GM18867 (cell line): ENCODE measurements around the gene PDE4A.
A peak's percentile ranks its signal among the peaks of the same experiment; 100 is the strongest.
"Not testable (repeated sequence)": the region's sequence is repeated elsewhere in the genome, so short reads cannot be mapped to it uniquely, and the experiment has no call there.

ENCODE experiments used
- ATAC-seq: cut with Tn5 transposase; IDR thresholded peaks from one replicate; pipeline ENCODE4 v1.9.1; 2021; ENCODE audit warnings: mild to moderate bottlenecking, moderate library complexity; ENCODE audit not compliant: unreplicated experiment

The PDE4A gene

GRCh38 chr19:10461047-10461949, 41.0 kb downstream of the PDE4A start:
- peak; percentile 86 for ATAC-seq

DNA sequence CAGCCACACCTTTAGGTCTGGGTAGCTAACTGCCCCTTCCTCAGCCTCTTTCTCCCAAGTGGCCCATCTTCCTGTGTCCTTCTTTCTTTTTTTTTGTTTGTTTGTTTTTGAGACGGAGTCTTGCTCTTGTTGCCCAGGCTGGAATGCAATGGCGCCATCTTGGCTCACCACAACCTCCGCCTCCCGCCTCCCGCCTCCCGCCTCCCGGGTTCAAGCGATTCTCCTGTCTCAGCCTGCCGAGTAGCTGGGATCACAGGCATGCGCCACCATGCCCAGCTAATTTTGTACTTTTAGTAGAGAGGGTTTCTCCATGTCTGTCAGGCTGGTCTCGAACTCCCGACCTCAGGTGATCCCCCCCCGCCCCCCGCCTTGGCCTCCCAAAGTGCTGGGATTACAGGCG, 41.7 kb downstream of the PDE4A start:
- not testable (repeated sequence) for ATAC-seq

- no peak for ATAC-seq
These were observed 42.2 kb downstream of the PDE4A start for GRCh38 chr19:10462557-10462956.

- ATAC-seq, result no peak
These were observed 44.1 kb downstream of the PDE4A start for GRCh38 chr19:10464456-10464855.

- no peak for ATAC-seq
These were observed 46.9 kb downstream of the PDE4A start for GRCh38 chr19:10467104-10467706.

DNA sequence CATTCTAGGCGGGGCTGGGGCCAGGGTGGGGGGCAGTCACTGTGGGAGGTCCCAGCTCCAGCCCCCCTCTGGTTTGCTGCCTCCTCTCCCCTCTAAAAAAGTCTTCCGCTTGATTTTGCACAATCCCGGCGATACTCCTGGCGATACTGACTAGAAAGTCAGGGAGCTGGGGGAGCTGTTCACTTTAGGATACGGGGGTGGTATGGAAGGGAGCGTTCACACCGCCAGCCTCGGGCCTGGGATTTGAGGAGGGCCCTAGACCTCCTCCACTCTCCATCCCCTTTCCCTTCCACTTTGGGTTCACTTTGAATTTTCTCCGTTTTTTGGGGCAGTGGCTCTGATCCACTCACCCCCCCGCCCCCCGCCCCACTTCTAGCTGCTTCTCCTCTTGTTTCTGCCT, 47.8 kb downstream of the PDE4A start:
- no peak for ATAC-seq

- no peak for ATAC-seq
These were observed 51.6 kb downstream of the PDE4A start for GRCh38 chr19:10471909-10472308.

DNA sequence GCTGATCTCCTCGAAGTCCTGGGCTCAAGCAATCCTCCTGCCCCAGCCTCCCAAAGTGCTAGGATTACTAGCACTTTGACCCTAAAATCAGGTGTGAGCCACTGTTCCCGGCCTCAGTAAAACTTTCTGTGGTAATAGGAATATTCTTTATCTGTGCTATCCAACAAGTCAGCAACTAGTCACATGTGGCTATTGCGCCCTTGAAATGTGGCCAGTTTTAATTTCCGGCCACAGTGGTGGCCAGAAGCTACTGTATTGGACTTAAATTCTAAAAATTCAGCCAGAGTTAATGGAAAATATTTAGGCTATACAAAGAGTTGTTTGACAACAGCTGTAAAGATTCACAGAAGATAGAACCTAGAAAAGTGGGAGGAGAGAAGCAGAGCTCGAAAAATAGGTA, 52.9 kb downstream of the PDE4A start:
- no peak for ATAC-seq

DNA sequence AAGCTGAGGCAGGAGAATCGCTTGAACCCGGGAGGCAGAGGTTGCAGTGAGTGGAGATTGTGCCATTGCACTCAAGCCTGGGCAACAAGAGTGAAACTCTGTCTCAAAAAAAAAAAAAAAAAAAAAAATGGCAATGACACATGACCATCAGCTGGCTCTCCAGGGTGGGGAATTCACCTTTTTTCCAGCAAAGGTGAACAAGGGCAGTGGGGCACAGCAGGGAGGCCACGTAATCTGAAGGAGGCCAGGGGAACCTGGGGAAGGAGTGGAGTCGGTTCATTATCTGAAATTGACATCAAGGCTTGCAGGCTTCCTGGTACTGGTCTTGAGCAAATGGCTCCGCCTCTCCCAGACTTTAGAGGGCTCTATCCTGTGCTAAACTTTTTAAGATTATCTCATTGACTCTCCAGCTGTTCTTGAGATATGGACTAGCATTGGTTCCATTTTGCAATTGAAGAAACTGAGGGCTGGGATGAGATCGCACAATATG, 54.7 kb downstream of the PDE4A start:
- ATAC-seq, result no peak

DNA sequence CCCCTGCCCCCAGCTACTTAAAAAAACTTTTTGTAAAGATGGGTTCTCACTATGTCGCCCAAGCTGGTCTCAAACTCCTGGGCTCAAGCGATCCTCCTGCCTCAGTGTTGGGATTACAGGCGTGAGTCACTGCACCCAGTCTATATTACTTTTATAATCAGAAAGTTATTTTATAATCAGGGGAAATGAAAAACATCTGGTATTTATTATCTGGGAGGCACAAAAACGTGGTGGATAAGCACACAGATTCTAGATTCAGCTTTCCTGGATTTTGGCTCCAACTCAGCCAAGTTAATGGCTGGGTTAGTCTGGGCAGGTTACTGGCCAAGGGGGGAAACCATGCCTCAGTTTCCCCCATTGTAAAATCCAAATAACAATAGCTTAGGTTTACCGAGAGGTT, 58.1 kb downstream of the PDE4A start:
- ATAC-seq, result no peak

DNA sequence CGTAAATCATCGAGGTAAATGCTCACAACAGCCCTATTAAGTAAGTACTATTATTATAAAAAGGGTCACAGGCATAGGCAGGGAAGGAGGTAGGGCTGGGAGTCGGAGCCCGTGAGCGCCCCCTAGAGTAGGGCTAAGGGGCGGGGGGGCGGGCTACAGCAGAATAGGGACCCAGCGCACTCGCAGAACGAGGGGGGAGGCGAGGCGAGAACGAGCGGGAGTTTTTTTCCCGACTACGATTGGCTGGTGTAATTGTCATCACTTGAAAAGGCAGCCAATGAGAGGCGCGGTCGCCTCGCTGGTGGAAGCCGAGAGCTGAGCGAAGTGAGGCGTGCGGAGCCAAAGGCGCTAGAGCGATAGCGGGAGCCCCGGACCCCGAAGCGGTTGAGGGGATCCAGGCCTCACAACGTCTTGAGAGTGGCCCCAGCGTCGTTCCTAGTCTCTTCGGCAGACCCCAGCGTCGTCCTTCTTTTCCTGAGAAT, 58.6 kb downstream of the PDE4A start:
- no peak for ATAC-seq

DNA sequence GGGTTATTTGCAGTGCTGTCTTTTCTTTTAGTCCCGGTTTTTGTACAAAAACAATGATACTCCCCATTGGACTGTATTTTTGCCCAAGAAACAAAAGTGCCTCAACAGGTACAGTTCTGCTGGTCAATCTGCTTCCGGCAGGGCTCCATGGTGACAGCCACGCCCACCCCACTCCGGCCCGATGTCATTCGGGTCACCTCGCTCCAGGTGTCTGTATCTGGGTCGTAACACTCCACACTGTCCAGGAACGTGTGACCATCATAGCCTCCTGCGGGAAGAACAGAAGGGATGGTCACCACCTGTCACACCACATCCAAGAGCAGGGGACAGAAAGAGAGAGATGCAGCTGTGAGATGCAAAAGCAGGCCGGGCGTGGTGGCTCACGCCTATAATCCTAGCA, 66.2 kb downstream of the PDE4A start:
- ATAC-seq, result no peak

- no peak for ATAC-seq
These were observed 71.2 kb downstream of the PDE4A start for GRCh38 chr19:10491472-10492047.

DNA sequence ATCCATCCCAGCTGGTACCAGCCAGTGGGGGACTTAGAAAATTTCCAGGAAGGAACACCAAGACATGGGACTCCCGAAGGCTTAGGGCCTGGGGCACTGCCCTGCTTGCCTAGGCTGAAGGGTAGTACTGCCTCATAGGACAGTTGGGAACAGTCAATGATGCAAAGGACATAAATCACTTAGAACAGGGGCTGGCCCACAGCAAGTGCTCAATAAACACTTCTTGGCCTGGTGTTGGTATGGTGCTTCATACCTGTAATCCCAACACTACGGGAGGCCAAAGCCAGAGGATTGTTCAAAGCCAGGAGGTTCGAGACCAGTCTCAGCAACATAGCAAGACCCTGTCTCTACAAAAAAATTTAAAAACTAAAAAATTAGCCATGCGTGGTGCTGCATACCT, 77.0 kb downstream of the PDE4A start:
- no peak for ATAC-seq

GRCh38 chr19:10499550-10500246, 79.4 kb downstream of the PDE4A start:
- no peak for ATAC-seq

DNA sequence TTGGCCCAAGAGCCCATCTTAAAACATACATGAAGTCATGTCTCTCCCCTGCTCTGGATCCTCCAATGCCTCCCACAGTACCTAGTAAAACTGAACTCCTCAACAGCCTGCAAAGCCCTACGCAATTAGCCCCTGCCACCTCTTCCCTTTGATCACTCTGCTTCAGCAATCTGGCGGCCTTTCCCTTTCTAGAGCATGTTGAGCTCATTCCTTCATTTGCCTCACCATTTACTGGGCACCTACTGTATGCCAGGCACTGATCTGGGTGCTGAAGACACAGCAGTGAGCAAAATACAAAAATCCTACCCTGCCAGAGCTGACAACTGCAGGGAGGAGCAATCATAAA, 79.9 kb downstream of the PDE4A start:
- no peak for ATAC-seq

DNA sequence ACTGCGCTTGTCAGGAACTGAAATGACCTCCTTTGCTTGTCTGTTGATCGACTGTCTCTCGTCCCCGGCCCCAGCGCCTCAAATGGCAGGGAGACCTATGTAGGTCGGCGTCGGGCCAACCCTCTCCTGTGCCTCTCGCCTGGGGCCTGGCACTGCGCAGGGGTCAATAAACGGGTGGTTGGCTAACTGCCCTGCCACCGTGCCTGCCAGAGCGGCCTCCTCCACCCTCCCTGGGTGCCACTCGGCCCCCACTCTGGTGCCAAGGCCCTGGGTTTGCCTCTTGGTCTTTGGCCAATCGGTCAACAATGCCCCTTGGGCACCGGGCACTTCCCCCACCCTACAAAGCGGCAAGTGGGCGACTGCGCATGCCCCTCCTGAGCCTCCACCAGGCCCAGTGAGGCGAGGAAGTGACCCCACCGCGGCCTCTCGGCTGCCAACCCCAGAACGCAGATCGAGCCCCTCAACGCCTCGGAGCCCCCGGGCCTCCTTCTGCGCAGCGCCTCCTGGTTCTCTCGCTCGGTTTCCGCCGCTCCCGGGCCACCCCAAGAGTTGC, 81.7 kb downstream of the PDE4A start:
- ATAC-seq, result peak; percentile 37

DNA sequence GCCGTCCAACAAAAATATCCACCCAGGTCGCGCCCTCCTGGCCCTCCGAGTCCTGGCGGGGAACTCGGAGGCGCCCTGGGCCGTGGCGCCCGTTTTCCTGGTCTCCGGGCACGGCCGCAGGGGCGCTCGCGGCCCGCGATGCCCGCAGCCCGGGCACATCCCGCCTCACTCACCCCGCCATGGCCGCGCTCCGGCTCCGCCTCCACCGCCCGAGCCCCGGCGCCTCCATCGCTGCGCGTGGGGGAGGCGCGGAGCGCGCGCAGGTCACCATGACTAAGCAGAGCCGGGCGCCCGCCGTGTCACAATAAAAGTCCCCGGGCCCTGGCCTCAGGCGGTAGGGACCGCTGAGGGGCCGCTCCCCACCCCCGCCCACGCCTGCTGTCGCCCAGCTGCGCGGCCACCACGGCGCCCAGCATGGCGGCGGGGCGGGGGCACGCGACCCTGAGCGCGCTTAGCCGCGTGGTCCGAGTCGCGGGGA, 82.2 kb downstream of the PDE4A start:
- ATAC-seq, result peak; percentile 76

DNA sequence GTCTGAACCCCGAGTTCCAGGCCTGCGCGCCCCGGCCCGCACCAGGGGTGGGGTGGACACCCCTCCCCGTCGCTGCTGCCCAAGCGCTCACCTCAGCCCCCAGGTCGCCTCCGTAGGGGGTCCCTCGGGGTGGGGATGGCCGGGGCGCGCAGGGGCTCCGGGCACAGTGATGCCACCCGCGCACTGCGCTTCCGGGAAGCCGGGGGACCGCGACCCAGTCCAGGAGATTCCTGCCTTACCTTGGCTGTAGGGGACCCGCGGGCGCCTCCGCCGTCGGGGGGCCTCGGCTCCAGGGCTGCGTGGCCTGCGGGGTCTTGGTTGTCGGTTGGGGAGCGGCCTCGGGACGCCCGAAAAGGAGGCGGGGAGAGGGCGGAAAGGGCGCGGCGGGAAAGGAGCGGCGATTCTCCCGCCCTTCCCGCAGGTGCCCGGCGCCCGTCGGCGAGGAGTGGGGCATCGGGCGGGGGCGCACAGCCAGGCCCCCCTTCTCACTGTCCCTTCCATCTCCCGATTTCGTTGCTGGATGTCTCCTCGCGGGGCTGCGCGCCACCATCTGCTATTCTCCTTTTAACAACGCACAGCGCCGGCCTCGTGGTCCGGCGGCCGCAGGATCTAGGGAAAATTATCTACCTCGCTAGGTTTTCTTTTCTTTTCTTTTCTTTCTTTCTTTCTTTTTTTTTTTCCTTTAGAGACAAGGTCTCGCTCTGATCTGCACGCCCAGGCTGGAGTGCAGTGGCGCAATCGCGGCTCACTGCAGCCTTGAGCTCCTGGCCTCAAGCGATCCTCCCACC, 82.9 kb downstream of the PDE4A start, which contains the start of gene KEAP1:
KEAP1 (minus strand) TSS at position 355 of the 788 bp plus-strand sequence. CDS start 3,323 bp downstream, outside the sequence.
- no peak for ATAC-seq
